Cardiac muscle cell (in vitro differentiated cells and primary cell): ENCODE measurements around the gene DFFA. TPM values are rescaled to one million over a fixed set of nuclear protein-coding genes. Genes with fewer than 3 reads are reported as not detected.

Source experiments
- DNase-seq, 2 donors: peaks; one replicate each; pipeline versions ENCODE4 v3.0.0 to v3.0.0-alpha.2; 2010 to 2017; ENCODE audit warnings: low read depth in 1 of 2, low spot score in 1 of 2
- H3K27ac ChIP-seq: fragments of 200-600 bp; sonication (generic); 2 replicates; pipeline ENCODE4 v1.5.1; 2016
- H3K27me3 ChIP-seq: fragments of 200-600 bp; sonication (generic); 2 replicates; pipeline ENCODE4 v1.6.0; 2016; ENCODE audit warnings: control low read depth
- H3K36me3 ChIP-seq: fragments of 200-600 bp; sonication (generic); 2 replicates; pipeline ENCODE4 v1.5.1; 2016; ENCODE audit warnings: control low read depth
- H3K4me1 ChIP-seq: fragments of 200-600 bp; sonication (generic); 2 replicates; pipeline ENCODE4 v1.8.1; 2017; ENCODE audit warnings: low read depth, mild to moderate bottlenecking, mixed run types
- H3K4me3 ChIP-seq: fragments of 200-600 bp; sonication (generic); 2 replicates; pipeline ENCODE4 v1.5.1; 2016; ENCODE audit warnings: mild to moderate bottlenecking
- H3K9me3 ChIP-seq: fragments of 200-600 bp; sonication (generic); 2 replicates; pipeline ENCODE4 v1.5.1; 2017; ENCODE audit warnings: low read depth, mild to moderate bottlenecking, control low read depth
- polyA plus RNA-seq: library from polyadenylated mRNA; unstranded; fragments of >200 nt; fragmentation: Nextera tagmentation; extraction: Ambion mirVana; gene quantifications from 2 replicates; pipeline ENCODE4 v1.2.1, GENCODE V29; 2016
- total RNA-seq: library from RNA; depleted of rRNA; stranded (reverse); fragments of >200 nt; gene quantifications from 2 replicates; pipeline ENCODE4 v1.2.3, GENCODE V29; 2016
- TF ChIP-seq, protein P1 (sequence below): IDR thresholded peaks from 2 replicates; pipeline ENCODE4 v1.5.1; 2012; ENCODE audit warnings: low read depth, mild to moderate bottlenecking, low read length

The DFFA gene
- total and polyA plus RNA-seq, 2 experiments from 2014 or later = 47.5 to 53.6 TPM

DNA sequence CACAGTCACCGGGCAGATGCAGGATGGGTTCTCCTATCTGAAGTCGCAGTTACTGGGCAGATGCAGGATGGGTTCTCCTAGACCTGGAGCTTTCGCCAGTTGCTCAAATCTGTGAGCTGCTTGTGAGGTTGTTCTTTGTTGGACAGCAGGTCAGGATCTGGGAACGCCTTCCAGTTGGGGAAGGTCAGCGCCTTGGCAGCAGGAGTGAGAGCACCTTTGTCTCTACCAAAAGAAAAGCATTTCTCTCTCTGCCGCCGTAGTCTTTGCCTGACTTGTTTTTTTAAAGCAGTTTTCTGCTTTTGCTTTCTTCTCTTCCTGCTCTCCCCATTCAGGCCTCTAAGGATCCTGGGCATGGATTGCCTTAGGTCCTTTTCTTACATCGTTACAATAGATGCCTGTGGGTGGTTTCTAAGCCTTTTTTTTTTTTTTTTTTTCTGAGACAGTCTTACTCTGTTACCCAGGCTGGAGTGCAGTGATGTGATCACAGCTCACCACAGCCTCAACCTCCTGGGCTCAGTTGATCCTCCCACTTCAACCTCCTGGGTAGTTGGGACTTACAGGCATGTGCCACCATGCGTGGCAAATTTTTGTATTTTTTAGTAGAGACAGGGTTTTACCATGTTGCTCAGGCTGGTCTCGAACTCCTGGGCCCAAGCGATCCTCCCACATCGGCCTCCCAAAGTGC is 18.1 kb upstream of the DFFA start:
- no peaks in the 10 kb centered on the region for H3K27me3 ChIP-seq
- H3K9me3 ChIP-seq = no peaks in the 10 kb centered on the region
- H3K4me1 ChIP-seq = peaks cover 11% of the 10 kb centered on the region
- TF ChIP-seq, protein P1, sequence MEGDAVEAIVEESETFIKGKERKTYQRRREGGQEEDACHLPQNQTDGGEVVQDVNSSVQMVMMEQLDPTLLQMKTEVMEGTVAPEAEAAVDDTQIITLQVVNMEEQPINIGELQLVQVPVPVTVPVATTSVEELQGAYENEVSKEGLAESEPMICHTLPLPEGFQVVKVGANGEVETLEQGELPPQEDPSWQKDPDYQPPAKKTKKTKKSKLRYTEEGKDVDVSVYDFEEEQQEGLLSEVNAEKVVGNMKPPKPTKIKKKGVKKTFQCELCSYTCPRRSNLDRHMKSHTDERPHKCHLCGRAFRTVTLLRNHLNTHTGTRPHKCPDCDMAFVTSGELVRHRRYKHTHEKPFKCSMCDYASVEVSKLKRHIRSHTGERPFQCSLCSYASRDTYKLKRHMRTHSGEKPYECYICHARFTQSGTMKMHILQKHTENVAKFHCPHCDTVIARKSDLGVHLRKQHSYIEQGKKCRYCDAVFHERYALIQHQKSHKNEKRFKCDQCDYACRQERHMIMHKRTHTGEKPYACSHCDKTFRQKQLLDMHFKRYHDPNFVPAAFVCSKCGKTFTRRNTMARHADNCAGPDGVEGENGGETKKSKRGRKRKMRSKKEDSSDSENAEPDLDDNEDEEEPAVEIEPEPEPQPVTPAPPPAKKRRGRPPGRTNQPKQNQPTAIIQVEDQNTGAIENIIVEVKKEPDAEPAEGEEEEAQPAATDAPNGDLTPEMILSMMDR = no peak
- no peak overlapping the region for H3K4me3 ChIP-seq
- no peaks in the 10 kb centered on the region for H3K36me3 ChIP-seq
- peak overlapping the region; percentile 67 for H3K27ac ChIP-seq
- DNase-seq = no peak

DNA sequence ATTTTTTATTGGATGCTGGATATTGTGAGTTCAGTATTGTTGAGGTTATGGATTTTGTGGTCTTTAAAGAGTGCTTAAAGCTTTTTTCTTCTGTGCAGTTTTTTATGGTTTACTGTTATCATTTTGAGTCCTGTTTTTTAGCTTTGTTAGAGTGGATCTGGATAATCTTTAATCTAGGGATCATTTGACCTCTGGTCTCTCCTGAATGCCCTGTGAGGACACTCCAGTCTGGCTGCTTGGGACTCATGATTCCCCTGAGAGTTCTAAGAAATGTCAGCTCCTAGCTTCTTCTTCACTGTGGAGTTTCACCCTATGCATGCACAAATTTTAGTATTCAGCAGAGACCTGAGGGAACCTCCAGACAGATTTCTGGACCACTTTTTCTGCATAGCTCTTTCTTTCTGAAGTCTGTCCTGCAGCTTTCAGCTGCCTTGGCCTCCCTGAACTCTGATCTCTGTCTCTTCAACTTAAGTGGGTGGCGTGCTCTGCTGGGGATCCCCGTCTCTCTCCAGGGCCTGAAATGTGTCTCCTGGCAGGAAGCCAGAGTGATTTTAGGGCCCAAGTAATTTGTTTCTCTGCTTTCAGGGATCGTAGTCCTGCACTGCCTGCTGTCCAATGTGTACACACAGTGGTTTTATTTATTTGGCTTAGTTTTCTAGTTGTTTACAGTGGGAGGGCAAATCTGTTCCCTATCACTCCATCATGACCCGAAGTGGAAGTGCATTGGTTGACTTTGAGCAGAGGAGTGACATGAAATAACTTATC is 17.1 kb upstream of the DFFA start:
- Histone ChIP-seq H3K4me1 (peaks cover 11% of the 10 kb centered on the region), H3K36me3 (no peaks in the 10 kb centered on the region), H3K9me3 (no peaks in the 10 kb centered on the region), H3K27me3 (no peaks in the 10 kb centered on the region), H3K4me3 (no peak overlapping the region), H3K27ac (peak overlapping the region; percentile 67)
- DNase-seq = peak in 1 of 2 donors; percentile 24
- TF ChIP-seq, protein P1 = no peak

DNA sequence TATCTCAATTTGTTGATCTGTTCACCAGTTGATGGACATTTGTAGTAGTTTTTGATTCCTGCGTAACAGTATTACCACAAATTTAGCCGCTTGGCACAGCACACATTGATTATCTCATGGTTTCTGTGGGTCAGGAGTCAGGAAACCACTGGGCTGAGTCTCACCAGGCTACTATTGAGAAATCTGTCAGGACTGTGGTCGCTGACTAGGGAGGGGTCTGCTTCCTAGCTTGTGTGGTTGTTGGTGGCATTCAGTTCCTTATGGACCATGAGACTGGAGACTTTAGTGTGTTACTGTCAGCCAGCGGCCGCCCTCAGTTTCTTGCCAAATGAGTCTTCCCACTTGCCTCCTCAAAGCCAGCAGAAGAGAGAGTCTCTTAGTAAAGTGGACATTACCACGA is 12.2 kb upstream of the DFFA start:
- no peaks in the 10 kb centered on the region for H3K9me3 ChIP-seq
- peak in 1 of 2 donors; percentile 18 for DNase-seq
- H3K27ac ChIP-seq = no peak overlapping the region
- H3K27me3 ChIP-seq = no peaks in the 10 kb centered on the region
- H3K4me3 ChIP-seq = no peak overlapping the region
- TF ChIP-seq, protein P1 = no peak
- no peaks in the 10 kb centered on the region for H3K36me3 ChIP-seq
- peaks cover 5% of the 10 kb centered on the region for H3K4me1 ChIP-seq

DNA sequence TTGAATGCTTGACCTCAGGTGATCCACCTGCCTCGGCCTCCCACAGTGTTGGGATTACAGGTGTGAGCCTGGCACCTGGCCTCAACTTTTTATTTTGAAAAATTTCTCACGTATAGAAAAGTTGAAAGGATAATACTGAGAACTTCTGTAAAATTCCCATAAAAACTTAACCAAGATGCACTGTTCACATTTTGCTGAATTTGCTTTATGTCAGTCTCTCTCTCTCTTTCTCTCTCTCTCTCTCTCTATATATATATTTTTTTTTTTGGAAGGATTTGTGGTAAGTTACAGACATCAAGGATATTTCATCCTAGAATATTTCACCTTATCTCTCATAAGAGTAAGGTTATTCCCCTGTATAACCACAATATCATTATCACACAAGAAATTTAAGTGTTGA is 8.3 kb upstream of the DFFA start:
- Histone ChIP-seq H3K36me3 (no peaks in the 10 kb centered on the region), H3K27me3 (no peaks in the 10 kb centered on the region), H3K4me3 (no peak overlapping the region), H3K27ac (no peak overlapping the region), H3K9me3 (no peaks in the 10 kb centered on the region), H3K4me1 (peaks cover 7% of the 10 kb centered on the region)
- TF ChIP-seq, protein P1 = no peak
- no peak for DNase-seq

DNA sequence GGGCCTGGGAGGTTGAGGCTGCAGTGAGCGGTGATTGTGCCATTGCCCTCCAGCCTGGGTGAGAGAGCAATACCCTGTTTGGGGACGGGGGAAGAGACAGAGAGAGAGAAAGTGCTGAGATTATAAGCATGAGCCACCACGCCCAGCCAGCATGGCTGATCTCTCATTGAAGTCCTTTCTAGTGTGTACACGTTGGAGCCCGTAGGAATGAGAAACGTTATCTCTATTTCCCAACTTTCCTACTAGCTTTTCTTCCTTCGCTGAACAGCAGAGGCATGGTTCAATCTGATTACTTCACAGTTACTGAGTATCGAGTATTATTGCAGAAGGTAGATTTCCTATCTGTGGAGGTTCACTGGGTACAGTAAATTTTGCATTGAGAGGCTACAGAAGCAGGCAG is 7.0 kb upstream of the DFFA start:
- Histone ChIP-seq H3K4me1 (peaks cover 7% of the 10 kb centered on the region), H3K4me3 (no peak overlapping the region), H3K27ac (no peak overlapping the region), H3K9me3 (no peaks in the 10 kb centered on the region), H3K36me3 (no peaks in the 10 kb centered on the region), H3K27me3 (no peaks in the 10 kb centered on the region)
- no peak for DNase-seq
- TF ChIP-seq, protein P1 = no peak
